ENCODE measurements around the gene CEP95. TPM values are rescaled to one million over a fixed set of nuclear protein-coding genes. Genes with fewer than 3 reads are reported as not detected.

Gene CEP95
- total and polyA plus RNA-seq, 10 of the 15 experiments (the other 5 are each of a cell fraction or from before 2014, with no cell fraction given), result 17.7 to 54.9 (median 29.6) TPM

GRCh38 chr17:64506576-64507412 lies at the start of gene CEP95 (continued):
- TF ChIP-seq, protein P1, sequence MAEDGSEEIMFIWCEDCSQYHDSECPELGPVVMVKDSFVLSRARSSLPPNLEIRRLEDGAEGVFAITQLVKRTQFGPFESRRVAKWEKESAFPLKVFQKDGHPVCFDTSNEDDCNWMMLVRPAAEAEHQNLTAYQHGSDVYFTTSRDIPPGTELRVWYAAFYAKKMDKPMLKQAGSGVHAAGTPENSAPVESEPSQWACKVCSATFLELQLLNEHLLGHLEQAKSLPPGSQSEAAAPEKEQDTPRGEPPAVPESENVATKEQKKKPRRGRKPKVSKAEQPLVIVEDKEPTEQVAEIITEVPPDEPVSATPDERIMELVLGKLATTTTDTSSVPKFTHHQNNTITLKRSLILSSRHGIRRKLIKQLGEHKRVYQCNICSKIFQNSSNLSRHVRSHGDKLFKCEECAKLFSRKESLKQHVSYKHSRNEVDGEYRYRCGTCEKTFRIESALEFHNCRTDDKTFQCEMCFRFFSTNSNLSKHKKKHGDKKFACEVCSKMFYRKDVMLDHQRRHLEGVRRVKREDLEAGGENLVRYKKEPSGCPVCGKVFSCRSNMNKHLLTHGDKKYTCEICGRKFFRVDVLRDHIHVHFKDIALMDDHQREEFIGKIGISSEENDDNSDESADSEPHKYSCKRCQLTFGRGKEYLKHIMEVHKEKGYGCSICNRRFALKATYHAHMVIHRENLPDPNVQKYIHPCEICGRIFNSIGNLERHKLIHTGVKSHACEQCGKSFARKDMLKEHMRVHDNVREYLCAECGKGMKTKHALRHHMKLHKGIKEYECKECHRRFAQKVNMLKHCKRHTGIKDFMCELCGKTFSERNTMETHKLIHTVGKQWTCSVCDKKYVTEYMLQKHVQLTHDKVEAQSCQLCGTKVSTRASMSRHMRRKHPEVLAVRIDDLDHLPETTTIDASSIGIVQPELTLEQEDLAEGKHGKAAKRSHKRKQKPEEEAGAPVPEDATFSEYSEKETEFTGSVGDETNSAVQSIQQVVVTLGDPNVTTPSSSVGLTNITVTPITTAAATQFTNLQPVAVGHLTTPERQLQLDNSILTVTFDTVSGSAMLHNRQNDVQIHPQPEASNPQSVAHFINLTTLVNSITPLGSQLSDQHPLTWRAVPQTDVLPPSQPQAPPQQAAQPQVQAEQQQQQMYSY (CRISPR knock-in tag; IDR thresholded peaks at IDR 0.05), result no peak
- TF ChIP-seq CREB1 (IDR thresholded peaks at IDR 0.05; ENCODE audit: low read depth) (peak; percentile 86), EZH2 (IDR thresholded peaks at IDR 0.05; ENCODE audit: borderline replicate concordance, control insufficient read depth, low read depth, low read length) (no peak), RBBP5 (conservative IDR thresholded peaks at IDR 0.05) (no peak), NR2C2 (IDR thresholded peaks at IDR 0.05; ENCODE audit: borderline replicate concordance, control insufficient read depth, insufficient read length, low read depth) (no peak), JUND (IDR thresholded peaks at IDR 0.05; ENCODE audit: low read depth, low read length) (no peak), CBX3 (IDR thresholded peaks at IDR 0.05; ENCODE audit: borderline replicate concordance, low read depth) (no peak), BMI1 (IDR thresholded peaks at IDR 0.05; ENCODE audit: borderline replicate concordance) (no peak), SPI1 (IDR thresholded peaks at IDR 0.05; ENCODE audit: borderline replicate concordance, insufficient read depth, low read depth, low read length) (peak; percentile 63; the same call in 1 of the 2 replicates), YBX1 (IDR thresholded peaks at IDR 0.05) (no peak), RAD21 (IDR thresholded peaks at IDR 0.05; ENCODE audit: insufficient read depth, low read depth, low read length) (no peak), SREBF2 (IDR thresholded peaks at IDR 0.05; ENCODE audit: low read length) (no peak), POLR2A (IDR thresholded peaks at IDR 0.05; ENCODE audit: low read depth, low read length) (peak; percentile 90), RFX5 (IDR thresholded peaks at IDR 0.05; ENCODE audit: low read depth, low read length) (no peak), SUPT20H (IDR thresholded peaks at IDR 0.05; ENCODE audit: borderline replicate concordance, control insufficient read depth, low read depth, low read length) (no peak), SP1 (IDR thresholded peaks at IDR 0.05; ENCODE audit: low read depth, low read length) (peak; percentile 75), ZNF622 (IDR thresholded peaks at IDR 0.05) (no peak), ATF2 (IDR thresholded peaks at IDR 0.05; ENCODE audit: low read length) (peak; percentile 49; the same call in 1 of the 2 replicates), IKZF2 (IDR thresholded peaks at IDR 0.05) (peak; percentile 51 to 78; a peak in 2 of 4 replicates), SIN3A (IDR thresholded peaks at IDR 0.05; ENCODE audit: low read depth, low read length) (no peak; the same call in 1 of the 2 replicates), WRNIP1 (IDR thresholded peaks at IDR 0.05; ENCODE audit: borderline replicate concordance, low read depth, low read length) (no peak)
- TF ChIP-seq, protein P2, sequence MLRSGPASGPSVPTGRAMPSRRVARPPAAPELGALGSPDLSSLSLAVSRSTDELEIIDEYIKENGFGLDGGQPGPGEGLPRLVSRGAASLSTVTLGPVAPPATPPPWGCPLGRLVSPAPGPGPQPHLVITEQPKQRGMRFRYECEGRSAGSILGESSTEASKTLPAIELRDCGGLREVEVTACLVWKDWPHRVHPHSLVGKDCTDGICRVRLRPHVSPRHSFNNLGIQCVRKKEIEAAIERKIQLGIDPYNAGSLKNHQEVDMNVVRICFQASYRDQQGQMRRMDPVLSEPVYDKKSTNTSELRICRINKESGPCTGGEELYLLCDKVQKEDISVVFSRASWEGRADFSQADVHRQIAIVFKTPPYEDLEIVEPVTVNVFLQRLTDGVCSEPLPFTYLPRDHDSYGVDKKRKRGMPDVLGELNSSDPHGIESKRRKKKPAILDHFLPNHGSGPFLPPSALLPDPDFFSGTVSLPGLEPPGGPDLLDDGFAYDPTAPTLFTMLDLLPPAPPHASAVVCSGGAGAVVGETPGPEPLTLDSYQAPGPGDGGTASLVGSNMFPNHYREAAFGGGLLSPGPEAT (IDR thresholded peaks at IDR 0.05; ENCODE audit: low read depth), result peak; percentile 80

All from GM12878 (cell line).